BE2C (cell line): Measurements from ENCODE around the gene LINGO4.

Source experiments
- DNase-seq: peaks from one replicate; pipeline ENCODE4 v3.0.0-alpha.2; 2020
- H3K27me3 ChIP-seq: fragments of 250-450 bp; sonication (Bioruptor Pico); 2 replicates; pipeline ENCODE4 v1.5.1; 2020; ENCODE audit warnings: mild to moderate bottlenecking
- H3K36me3 ChIP-seq: fragments of 250-450 bp; sonication (Bioruptor Pico); 2 replicates; pipeline ENCODE4 v1.5.1; 2020; ENCODE audit warnings: mild to moderate bottlenecking
- H3K4me1 ChIP-seq: fragments of 250-450 bp; sonication (Bioruptor Pico); 2 replicates; pipeline ENCODE4 v1.5.1; 2020
- H3K4me3 ChIP-seq: 2 replicates; pipeline ENCODE4 v1.5.1; 2011; ENCODE audit warnings: low read depth, low read length
- H3K9me3 ChIP-seq: fragments of 250-450 bp; sonication (Bioruptor Pico); 2 replicates; pipeline ENCODE4 v1.5.1; 2020
- TF ChIP-seq, protein P1 (sequence below): IDR thresholded peaks from 2 replicates; pipeline ENCODE4 v1.5.1; 2012; ENCODE audit warnings: mild to moderate bottlenecking, low read depth, low read length

The LINGO4 gene

DNA sequence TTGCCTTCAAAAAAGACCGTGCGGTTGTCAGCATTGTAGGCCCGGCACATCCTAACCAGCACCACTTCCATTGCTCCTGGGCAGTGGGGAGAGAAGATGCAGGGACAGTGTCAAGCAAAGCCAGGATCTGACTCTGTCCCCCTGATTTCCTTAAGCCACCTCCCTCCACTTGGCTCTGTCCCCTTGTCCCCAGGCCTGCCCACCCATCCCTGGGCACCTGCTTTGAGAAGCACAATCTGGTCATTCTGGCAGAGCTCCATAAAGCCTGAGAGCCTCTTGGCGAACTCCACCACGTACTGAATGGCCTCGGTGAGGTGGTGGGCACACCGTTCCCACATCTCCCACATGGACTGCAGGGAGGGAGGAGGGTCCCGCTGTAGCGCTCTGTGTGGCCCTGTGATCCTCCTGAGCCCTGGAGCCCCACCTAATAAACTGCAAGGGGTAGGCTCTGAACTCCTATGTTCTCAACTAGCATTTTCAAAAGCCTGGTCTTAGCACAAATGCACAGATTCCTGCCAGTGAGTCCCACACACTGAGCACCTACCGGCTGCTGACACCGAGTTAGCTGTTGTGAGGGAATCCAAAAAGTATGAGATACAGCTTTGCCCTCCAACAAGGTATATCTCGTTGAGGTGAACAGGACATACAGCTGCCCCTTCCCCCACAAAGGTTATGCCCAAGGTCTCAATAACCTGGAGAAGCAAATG lies 8.2 kb upstream of the LINGO4 start:
- no peak overlapping the region for H3K4me3 ChIP-seq
- no peaks in the 10 kb centered on the region for H3K36me3 ChIP-seq
- TF ChIP-seq, protein P1, sequence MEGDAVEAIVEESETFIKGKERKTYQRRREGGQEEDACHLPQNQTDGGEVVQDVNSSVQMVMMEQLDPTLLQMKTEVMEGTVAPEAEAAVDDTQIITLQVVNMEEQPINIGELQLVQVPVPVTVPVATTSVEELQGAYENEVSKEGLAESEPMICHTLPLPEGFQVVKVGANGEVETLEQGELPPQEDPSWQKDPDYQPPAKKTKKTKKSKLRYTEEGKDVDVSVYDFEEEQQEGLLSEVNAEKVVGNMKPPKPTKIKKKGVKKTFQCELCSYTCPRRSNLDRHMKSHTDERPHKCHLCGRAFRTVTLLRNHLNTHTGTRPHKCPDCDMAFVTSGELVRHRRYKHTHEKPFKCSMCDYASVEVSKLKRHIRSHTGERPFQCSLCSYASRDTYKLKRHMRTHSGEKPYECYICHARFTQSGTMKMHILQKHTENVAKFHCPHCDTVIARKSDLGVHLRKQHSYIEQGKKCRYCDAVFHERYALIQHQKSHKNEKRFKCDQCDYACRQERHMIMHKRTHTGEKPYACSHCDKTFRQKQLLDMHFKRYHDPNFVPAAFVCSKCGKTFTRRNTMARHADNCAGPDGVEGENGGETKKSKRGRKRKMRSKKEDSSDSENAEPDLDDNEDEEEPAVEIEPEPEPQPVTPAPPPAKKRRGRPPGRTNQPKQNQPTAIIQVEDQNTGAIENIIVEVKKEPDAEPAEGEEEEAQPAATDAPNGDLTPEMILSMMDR = no peak
- no peaks in the 10 kb centered on the region for H3K4me1 ChIP-seq
- no peaks in the 10 kb centered on the region for H3K9me3 ChIP-seq
- H3K27me3 ChIP-seq = no peaks in the 10 kb centered on the region
- no peak for DNase-seq

DNA sequence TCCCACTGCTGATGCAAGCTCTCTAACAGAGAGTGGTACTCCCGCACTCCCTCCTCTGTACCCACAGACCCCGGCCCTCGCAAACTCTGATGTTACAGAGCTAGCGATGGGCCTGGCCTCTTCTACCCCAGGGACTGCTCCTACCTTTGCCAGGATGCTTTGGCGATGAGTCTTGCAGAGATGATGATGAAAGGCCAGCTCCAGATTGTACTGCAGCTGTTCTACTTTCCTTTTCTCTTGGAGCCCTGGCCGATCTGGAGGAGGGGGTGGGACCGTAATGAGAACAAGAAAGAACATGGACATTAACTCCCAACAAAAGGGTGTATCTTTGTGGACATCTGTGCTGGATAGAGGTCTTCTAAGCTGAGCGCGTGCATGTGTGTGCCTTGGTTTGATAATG lies 6.0 kb upstream of the LINGO4 start:
- Histone ChIP-seq H3K9me3 (no peaks in the 10 kb centered on the region), H3K36me3 (no peaks in the 10 kb centered on the region), H3K4me1 (no peaks in the 10 kb centered on the region), H3K27me3 (no peaks in the 10 kb centered on the region), H3K4me3 (no peak overlapping the region)
- DNase-seq = no peak
- TF ChIP-seq, protein P1 = no peak

DNA sequence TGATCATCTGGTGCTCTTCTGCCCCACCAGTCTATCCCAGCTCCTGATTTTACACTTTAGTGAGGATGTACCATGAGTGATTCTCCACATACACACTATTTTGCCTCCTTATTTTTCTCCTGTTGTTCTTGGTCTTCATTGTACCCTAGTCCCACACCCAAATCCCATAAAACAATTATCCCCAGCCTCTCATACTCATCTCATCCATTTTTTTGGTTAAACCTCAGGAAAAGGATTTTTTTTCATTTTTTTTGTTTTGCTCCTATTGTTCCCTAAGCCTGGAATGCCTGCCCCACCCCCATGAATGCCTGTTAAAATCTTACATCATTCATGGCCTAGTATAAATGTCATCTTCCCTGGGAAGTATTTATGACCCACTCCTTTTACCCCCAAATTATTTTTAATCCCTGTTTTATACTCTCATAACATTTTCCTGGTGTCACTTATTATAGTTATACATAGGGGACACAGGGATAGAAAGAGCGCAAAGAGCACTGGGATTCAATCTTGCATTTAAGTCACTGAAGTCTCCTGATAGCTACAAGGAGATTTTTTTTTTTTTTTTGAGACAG lies 4.9 kb upstream of the LINGO4 start:
- Histone ChIP-seq H3K4me1 (peaks cover 4% of the 10 kb centered on the region; the same call in 1 of the 2 replicates), H3K36me3 (no peaks in the 10 kb centered on the region), H3K27me3 (no peaks in the 10 kb centered on the region), H3K4me3 (no peak overlapping the region), H3K9me3 (no peaks in the 10 kb centered on the region)
- DNase-seq = no peak
- TF ChIP-seq, protein P1 = no peak

DNA sequence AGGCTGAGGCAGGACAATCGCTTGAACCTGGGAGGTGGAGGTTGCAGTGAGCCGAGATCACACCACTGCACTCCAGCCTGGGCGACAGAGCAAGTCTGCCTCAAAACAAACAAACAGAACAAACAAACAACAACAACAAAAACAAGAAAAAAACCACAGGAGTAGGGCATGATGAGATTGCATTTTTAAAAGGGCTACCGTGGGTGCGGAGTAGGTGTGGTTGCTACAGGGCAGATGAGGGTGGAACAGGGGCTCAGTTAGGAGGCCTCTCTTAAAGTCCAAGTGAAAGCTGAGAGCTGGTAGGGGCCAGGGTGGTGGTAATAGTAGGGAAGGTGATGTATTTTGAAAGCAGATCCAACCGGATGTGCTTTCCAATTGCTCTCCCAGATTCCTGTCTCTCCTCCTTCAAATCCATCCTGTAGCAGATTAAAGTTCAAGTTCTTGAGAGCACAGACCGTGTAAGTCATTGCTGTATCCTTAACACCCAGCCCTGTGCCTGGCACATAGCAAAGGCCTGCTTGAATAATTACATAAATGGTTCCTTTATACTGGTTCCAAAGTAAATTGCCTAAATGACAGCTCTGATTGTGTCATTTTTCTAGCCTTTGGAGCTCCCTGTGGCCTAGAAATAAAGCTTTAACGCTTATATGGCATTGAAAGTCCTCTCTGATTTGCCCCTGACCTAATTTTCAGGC lies 4.2 kb upstream of the LINGO4 start:
- DNase-seq = no peak
- H3K27me3 ChIP-seq = no peaks in the 10 kb centered on the region
- no peaks in the 10 kb centered on the region for H3K36me3 ChIP-seq
- no peaks in the 10 kb centered on the region for H3K9me3 ChIP-seq
- peaks cover 4% of the 10 kb centered on the region; the same call in 1 of the 2 replicates for H3K4me1 ChIP-seq
- no peak overlapping the region for H3K4me3 ChIP-seq
- TF ChIP-seq, protein P1 = no peak

DNA sequence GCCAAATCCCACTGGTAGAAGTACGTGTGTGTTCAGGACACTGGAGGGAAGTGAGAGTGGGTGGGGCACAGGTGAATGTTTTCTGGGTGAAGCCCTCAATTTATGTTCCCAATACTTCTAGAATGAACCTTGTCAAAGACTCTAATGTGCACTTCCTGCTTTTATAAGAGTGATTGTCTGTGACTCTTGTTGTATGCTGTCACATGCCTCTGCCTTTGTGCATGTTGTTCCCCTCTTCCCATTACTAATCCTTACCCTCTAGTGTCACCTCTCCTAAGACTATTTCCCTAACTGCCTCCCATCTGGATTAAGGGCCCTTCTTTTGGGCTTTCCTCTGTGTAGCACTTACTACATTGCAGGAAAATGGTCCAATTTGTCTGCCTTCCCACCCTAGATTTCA lies 2.5 kb upstream of the LINGO4 start:
- H3K4me1 ChIP-seq = peaks cover 18% of the 10 kb centered on the region
- no peaks in the 10 kb centered on the region for H3K27me3 ChIP-seq
- DNase-seq = no peak

More for the DNA sequence above, 2.5 kb upstream of the LINGO4 start:
- Histone ChIP-seq H3K4me3 (no peak overlapping the region), H3K36me3 (no peaks in the 10 kb centered on the region), H3K9me3 (no peaks in the 10 kb centered on the region)
- TF ChIP-seq, protein P1 = no peak
